Pancreas (tissue), 10 donors: ENCODE measurements around the gene SPTB. TPM values are rescaled to one million over a fixed set of nuclear protein-coding genes. Genes with fewer than 3 reads are reported as not detected.
A peak's percentile ranks its signal among the peaks of the same experiment; 100 is the strongest.

Experiments used
- ATAC-seq, 4 donors: fragments of 200-7000 bp; cut with Tn5 transposase; one replicate each; pipeline versions ENCODE4 v1.8.0 to v1.9.1; 2020; ENCODE audit warnings: mild to moderate bottlenecking in 4 of 4, moderate library complexity in 4 of 4
- DNase-seq, 6 donors: peaks; one replicate each; pipeline ENCODE4 v3.0.0-alpha.2; 2020
- FAIRE-seq: peaks from 2 replicates; lab custom pipeline; 2012; peaks lifted over from hg19 to GRCh38; lab: Jason Lieb, UNC
- H3K27ac ChIP-seq, 4 donors: fragments of 200-600 bp; sonication (generic); 1 replicate in 3 of 4; 2 replicates in 1 of 4; pipeline versions ENCODE4 v1.5.0 to v1.8.0; 2020
- H3K27me3 ChIP-seq, 4 donors: fragments of 200-600 bp; one replicate each; pipeline ENCODE4 v1.8.0; 2021
- H3K36me3 ChIP-seq, 3 donors: fragments of 200-600 bp; sonication (generic) in 1 of 3; one replicate each; pipeline versions ENCODE4 v1.5.0 to v1.8.0; 2020 to 2021
- H3K4me1 ChIP-seq, 3 donors: fragments of 200-600 bp; one replicate each; pipeline ENCODE4 v1.8.0; 2021
- H3K4me3 ChIP-seq, 4 donors: fragments of 200-600 bp; sonication (generic) in 2 of 4; one replicate each; pipeline versions ENCODE4 v1.5.0 to v1.8.0; 2020 to 2021
- H3K9me3 ChIP-seq, 4 donors: fragments of 200-600 bp; one replicate each; pipeline ENCODE4 v1.8.0; 2021
- CTCF ChIP-seq, 4 donors: fragments of 200-600 bp; sonication (generic) in 3 of 4; IDR thresholded peaks; one replicate each; pipeline versions ENCODE4 v1.5.0 to v1.8.0; 2021; ENCODE audit warnings: antibody characterized with exemption in 4 of 4
- WGBS, 2 donors: extraction: QIAGEN DNeasy Blood & Tissue Kit; methylation state at CpG; one replicate each; pipeline ENCODE4 v1.1.7; 2013; 5-methylcytosine and 5-hydroxymethylcytosine counted together
- intact Hi-C, 3 donors: fragments of 100-400 bp; cut with DNase I; formaldehyde crosslinking; loops; one replicate each; pipeline versions ENCODE4 v1.11.1 to v1.14.2; 2022
- polyA plus RNA-seq, 2 donors: library from polyadenylated mRNA; stranded (reverse); fragments of 200-250 nt; gene quantifications; one replicate each; pipeline ENCODE4 v1.2.3, GENCODE V29; 2013
- total RNA-seq, 6 donors: library from RNA; stranded (reverse); fragmentation: NEBNext Ultra II Directional in 4 of 6; extraction: Animal tissue kit (Norgen Biotek cat#: 25700) in 4 of 6; gene quantifications; one replicate each; pipeline versions ENCODE4 v1.2.1 to v1.2.4, GENCODE V29; 2021 to 2023
- donor health status: healthy with polysubstance abuse.
- donor health status: DM: no; HTN: no; CAD: no; lungs with moderate emphysema.
- donor health status: DM: no; HTN: no; CAD: no.
- donor health status: control.
- donor health status: control.
- donor health status: Bipolar disorder and iron deficiency.
- donor health status: DM: yes; HTN: yes; CAD: no.
- donor health status: DM: no; HTN: no; CAD: no.
- donor health status: DM: no; HTN: no; CAD: no.
- donor health status: DM: yes; HTN: yes; CAD: no.

Gene SPTB
- total and polyA plus RNA-seq, 8 donors = 0.73 to 6.5 (median 2.8) TPM

GRCh38 chr14:64760916-64761315 lies 118.8 kb downstream of the SPTB start:
- DNase-seq = peak in 1 of 6 donors; percentile 48
- FAIRE-seq = no peak
- Histone ChIP-seq H3K4me1 (peaks cover 24 to 72% (median 39%) of the 10 kb centered on the region in 3 donors), H3K27me3 (no peaks in the 10 kb centered on the region), H3K9me3 (no peaks in the 10 kb centered on the region), H3K4me3 (no peak overlapping the region), H3K36me3 (no peaks in the 10 kb centered on the region), H3K27ac (peak overlapping the region in 3 of 4 donors; percentile 2 to 83 (median 40))
- intact Hi-C loops = loop anchor here in 2 of 3 donors (5.0 to 10.0 kb wide), 2 partner anchors 86 to 89 kb away; no protein-coding TSS in a partner anchor
- 43 to 46% methylated on average over 5 of the region's 5 CpGs for WGBS, 2 donors
- ATAC-seq = no peak
- TF ChIP-seq CTCF (IDR thresholded peaks at IDR 0.05) = no peak

GRCh38 chr14:64760146-64760755 lies 119.5 kb downstream of the SPTB start:
- H3K4me3 ChIP-seq = no peak overlapping the region
- no peaks in the 10 kb centered on the region for H3K9me3 ChIP-seq
- intact Hi-C loops = loop anchor here in 2 of 3 donors (5.0 to 10.0 kb wide), 2 partner anchors 85 to 88 kb away; no protein-coding TSS in a partner anchor
- H3K27ac ChIP-seq = peak overlapping the region in 1 of 4 donors; percentile 2
- peak in 5 of 6 donors; percentile 52 to 83 (median 75) for DNase-seq
- FAIRE-seq = no peak
- WGBS, 2 donors = 55 to 61% methylated on average over 8 of the region's 8 CpGs
- ATAC-seq = peak in 1 of 4 donors; percentile 15
- TF ChIP-seq CTCF (IDR thresholded peaks at IDR 0.05) = peak; percentile 36 to 47 (median 41)
- H3K36me3 ChIP-seq = no peaks in the 10 kb centered on the region
- peaks cover 24 to 75% (median 39%) of the 10 kb centered on the region in 3 donors for H3K4me1 ChIP-seq
- H3K27me3 ChIP-seq = no peaks in the 10 kb centered on the region

- TF ChIP-seq CTCF (IDR thresholded peaks at IDR 0.05) = no peak
- 94 to 97% methylated on average over 6 of the region's 6 CpGs for WGBS, 2 donors
- no peak for ATAC-seq
- no peak for FAIRE-seq
- Histone ChIP-seq H3K9me3 (no peaks in the 10 kb centered on the region), H3K27ac (peak overlapping the region in 2 of 4 donors; percentile 68 to 70), H3K36me3 (no peaks in the 10 kb centered on the region), H3K4me3 (no peak overlapping the region), H3K4me1 (peaks cover 24 to 74% (median 39%) of the 10 kb centered on the region in 3 donors), H3K27me3 (no peaks in the 10 kb centered on the region)
- DNase-seq = peak in 2 of 6 donors; percentile 23 to 53
- intact Hi-C loops = no loop called here
Measured at GRCh38 chr14:64759555-64759938, 120.2 kb downstream of the SPTB start.

GRCh38 chr14:64758691-64759554 lies 120.8 kb downstream of the SPTB start:
- H3K27ac ChIP-seq = peak overlapping the region; percentile 6 to 70 (median 52)
- H3K4me1 ChIP-seq = peaks cover 24 to 68% (median 39%) of the 10 kb centered on the region in 3 donors
- H3K9me3 ChIP-seq = no peaks in the 10 kb centered on the region
- intact Hi-C loops = no loop called here
- no peaks in the 10 kb centered on the region for H3K36me3 ChIP-seq
- no peaks in the 10 kb centered on the region for H3K27me3 ChIP-seq
- WGBS, 2 donors = 31 to 44% methylated on average over 7 of the region's 7 CpGs
- FAIRE-seq = no peak
- peak; percentile 56 to 73 (median 65) for DNase-seq
- peak; percentile 35 to 56 (median 48) for ATAC-seq
- no peak for TF ChIP-seq CTCF (IDR thresholded peaks at IDR 0.05)
- H3K4me3 ChIP-seq = no peak overlapping the region
